ENCODE data around the gene EFHC1. TPM values are rescaled to one million over a fixed set of nuclear protein-coding genes. Genes with fewer than 3 reads are reported as not detected.
A peak's percentile ranks its signal among the peaks of the same experiment; 100 is the strongest.

EFHC1 gene
- total RNA-seq, 2 experiments from 2014 or later: 20.7 to 24.8 TPM

- H3K4me2 ChIP-seq (ENCODE audit: low read length): no peak overlapping the region
- intact Hi-C loops (cut with micrococcal nuclease; ENCODE audit: unreplicated experiment): no loop called here
These were observed 98.3 kb downstream of the EFHC1 start for GRCh38 chr6:52518279-52518945.

DNA sequence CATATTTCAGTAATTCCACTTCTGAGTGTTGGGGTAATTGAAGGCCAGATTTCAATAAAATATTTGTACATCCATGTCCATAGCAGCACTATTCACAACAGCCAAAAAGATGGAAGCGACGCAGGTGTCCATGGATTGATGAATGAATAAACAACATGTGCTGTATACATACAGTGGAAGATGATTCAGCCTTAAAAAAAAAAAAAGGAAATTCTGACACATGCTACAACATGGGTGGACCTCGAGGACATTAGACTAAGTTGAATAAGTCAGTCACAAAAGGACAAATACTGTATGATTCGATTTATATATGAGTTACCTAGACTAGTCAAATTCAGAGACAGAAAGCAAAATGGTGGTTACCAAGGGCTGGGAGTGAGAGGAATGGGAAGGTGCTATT lies 99.5 kb downstream of the EFHC1 start:
- TF ChIP-seq EZH2phosphoT487 (IDR thresholded peaks at IDR 0.05; ENCODE audit: borderline replicate concordance, low read depth, low read length): no peak
- TF ChIP-seq, protein P1, sequence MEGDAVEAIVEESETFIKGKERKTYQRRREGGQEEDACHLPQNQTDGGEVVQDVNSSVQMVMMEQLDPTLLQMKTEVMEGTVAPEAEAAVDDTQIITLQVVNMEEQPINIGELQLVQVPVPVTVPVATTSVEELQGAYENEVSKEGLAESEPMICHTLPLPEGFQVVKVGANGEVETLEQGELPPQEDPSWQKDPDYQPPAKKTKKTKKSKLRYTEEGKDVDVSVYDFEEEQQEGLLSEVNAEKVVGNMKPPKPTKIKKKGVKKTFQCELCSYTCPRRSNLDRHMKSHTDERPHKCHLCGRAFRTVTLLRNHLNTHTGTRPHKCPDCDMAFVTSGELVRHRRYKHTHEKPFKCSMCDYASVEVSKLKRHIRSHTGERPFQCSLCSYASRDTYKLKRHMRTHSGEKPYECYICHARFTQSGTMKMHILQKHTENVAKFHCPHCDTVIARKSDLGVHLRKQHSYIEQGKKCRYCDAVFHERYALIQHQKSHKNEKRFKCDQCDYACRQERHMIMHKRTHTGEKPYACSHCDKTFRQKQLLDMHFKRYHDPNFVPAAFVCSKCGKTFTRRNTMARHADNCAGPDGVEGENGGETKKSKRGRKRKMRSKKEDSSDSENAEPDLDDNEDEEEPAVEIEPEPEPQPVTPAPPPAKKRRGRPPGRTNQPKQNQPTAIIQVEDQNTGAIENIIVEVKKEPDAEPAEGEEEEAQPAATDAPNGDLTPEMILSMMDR (conservative IDR thresholded peaks at IDR 0.05; ENCODE audit: low read length): no peak
- Histone ChIP-seq H3K27ac (ENCODE audit: low read depth, low read length, poor library complexity, severe bottlenecking) (no peak overlapping the region), H3K9me2 (ENCODE audit: insufficient read depth, low read length) (no peaks in the 10 kb centered on the region), H3K79me2 (ENCODE audit: insufficient read depth, low read depth, low read length) (peaks cover 5% of the 10 kb centered on the region; the same call in 1 of the 2 replicates), H3K9me3 (ENCODE audit: low read length) (no peaks in the 10 kb centered on the region), H2AFZ (ENCODE audit: low read length) (no peak overlapping the region), H3K36me3 (ENCODE audit: insufficient read depth, low read length) (peaks cover 42% of the 10 kb centered on the region), H4K20me1 (ENCODE audit: insufficient read depth, low read length) (no peaks in the 10 kb centered on the region), H3K4me3 (ENCODE audit: low read depth, low read length, poor library complexity, severe bottlenecking) (no peak overlapping the region), H3K4me1 (ENCODE audit: insufficient read depth, low read length, poor library complexity, severe bottlenecking) (peaks cover 30% of the 10 kb centered on the region), H3K4me2 (ENCODE audit: low read length) (no peak overlapping the region)
- intact Hi-C loops (cut with micrococcal nuclease; ENCODE audit: unreplicated experiment): no loop called here
- CTCF ChIA-PET (ENCODE audit: unreplicated experiment): interaction anchor here (1.2 kb wide), 1 partner anchor 23 kb away, joined by 5 read pairs; no protein-coding TSS in a partner anchor
- POLR2A ChIA-PET: no interaction called here
- DNase-seq (ENCODE audit: low spot score): no peak
- no TSS peak for BruUV-seq (replicated peaks)

More at GRCh38 chr6:52518279-52518945, 98.3 kb downstream of the EFHC1 start:
- no TSS peak for BruUV-seq (replicated peaks)
- H3K4me3 ChIP-seq (ENCODE audit: low read depth, low read length, poor library complexity, severe bottlenecking): no peak overlapping the region
- no peak for TF ChIP-seq EZH2phosphoT487 (IDR thresholded peaks at IDR 0.05; ENCODE audit: borderline replicate concordance, low read depth, low read length)
- TF ChIP-seq, protein P1 (conservative IDR thresholded peaks at IDR 0.05; ENCODE audit: low read length): no peak
- peaks cover 18% of the 10 kb centered on the region for H3K4me1 ChIP-seq (ENCODE audit: insufficient read depth, low read length, poor library complexity, severe bottlenecking)
- H3K36me3 ChIP-seq (ENCODE audit: insufficient read depth, low read length): peaks cover 54% of the 10 kb centered on the region
- peaks cover 5% of the 10 kb centered on the region; the same call in 1 of the 2 replicates for H3K79me2 ChIP-seq (ENCODE audit: insufficient read depth, low read depth, low read length)
- no peak overlapping the region for H3K27ac ChIP-seq (ENCODE audit: low read depth, low read length, poor library complexity, severe bottlenecking)
- POLR2A ChIA-PET: no interaction called here
- CTCF ChIA-PET (ENCODE audit: unreplicated experiment): no interaction called here
- no peak overlapping the region for H2AFZ ChIP-seq (ENCODE audit: low read length)
- DNase-seq (ENCODE audit: low spot score): no peak
- no peaks in the 10 kb centered on the region for H4K20me1 ChIP-seq (ENCODE audit: insufficient read depth, low read length)
- no peaks in the 10 kb centered on the region for H3K9me2 ChIP-seq (ENCODE audit: insufficient read depth, low read length)
- no peaks in the 10 kb centered on the region for H3K9me3 ChIP-seq (ENCODE audit: low read length)

DNA sequence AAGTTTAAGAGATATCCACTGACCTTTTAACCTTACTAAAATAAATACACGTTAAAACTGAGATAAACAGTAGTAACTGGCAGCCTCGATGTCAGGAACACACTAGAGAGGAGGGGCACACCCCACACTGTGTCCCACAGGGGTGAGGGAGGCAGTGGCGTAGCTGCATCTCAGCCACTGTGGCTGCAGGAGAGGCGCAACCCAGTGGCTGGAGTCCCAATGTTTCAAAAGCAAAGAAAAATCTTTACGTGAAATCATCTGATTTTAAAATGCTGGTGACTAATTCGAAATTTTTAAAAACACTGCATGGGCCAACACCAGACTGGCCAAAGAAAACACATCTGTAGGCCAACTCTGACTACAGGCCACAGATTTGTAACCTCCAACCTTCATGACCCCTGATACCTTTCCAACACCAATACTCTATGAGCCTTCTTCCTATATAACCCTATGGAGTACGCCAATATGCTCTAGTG lies 102.0 kb downstream of the EFHC1 start:
- intact Hi-C loops (cut with micrococcal nuclease; ENCODE audit: unreplicated experiment): no loop called here
- H3K36me3 ChIP-seq (ENCODE audit: insufficient read depth, low read length): peaks cover 19% of the 10 kb centered on the region
- no peak overlapping the region for H3K27ac ChIP-seq (ENCODE audit: low read depth, low read length, poor library complexity, severe bottlenecking)
- CTCF ChIA-PET (ENCODE audit: unreplicated experiment): no interaction called here
- H3K4me2 ChIP-seq (ENCODE audit: low read length): peak overlapping the region; percentile 48; the same call in 1 of the 2 replicates
- DNase-seq (ENCODE audit: low spot score): no peak
- TF ChIP-seq EZH2phosphoT487 (IDR thresholded peaks at IDR 0.05; ENCODE audit: borderline replicate concordance, low read depth, low read length): no peak
- TF ChIP-seq, protein P1 (conservative IDR thresholded peaks at IDR 0.05; ENCODE audit: low read length): no peak
- H2AFZ ChIP-seq (ENCODE audit: low read length): no peak overlapping the region
- peaks cover 31% of the 10 kb centered on the region for H3K4me1 ChIP-seq (ENCODE audit: insufficient read depth, low read length, poor library complexity, severe bottlenecking)
- BruUV-seq (replicated peaks): no TSS peak
- H3K9me3 ChIP-seq (ENCODE audit: low read length): no peaks in the 10 kb centered on the region
- no peak overlapping the region for H3K4me3 ChIP-seq (ENCODE audit: low read depth, low read length, poor library complexity, severe bottlenecking)
- H3K79me2 ChIP-seq (ENCODE audit: insufficient read depth, low read depth, low read length): peaks cover 5% of the 10 kb centered on the region; the same call in 1 of the 2 replicates
- POLR2A ChIA-PET: interaction anchor here (0.6 to 3.9 kb wide), 9 partner anchors 8 to 141 kb away, joined by 3 to 28 read pairs (median 5); no protein-coding TSS in a partner anchor
- no peaks in the 10 kb centered on the region for H3K9me2 ChIP-seq (ENCODE audit: insufficient read depth, low read length)
- no peaks in the 10 kb centered on the region for H4K20me1 ChIP-seq (ENCODE audit: insufficient read depth, low read length)
